ENCODE measurements around the gene OLIG1.

DNA sequence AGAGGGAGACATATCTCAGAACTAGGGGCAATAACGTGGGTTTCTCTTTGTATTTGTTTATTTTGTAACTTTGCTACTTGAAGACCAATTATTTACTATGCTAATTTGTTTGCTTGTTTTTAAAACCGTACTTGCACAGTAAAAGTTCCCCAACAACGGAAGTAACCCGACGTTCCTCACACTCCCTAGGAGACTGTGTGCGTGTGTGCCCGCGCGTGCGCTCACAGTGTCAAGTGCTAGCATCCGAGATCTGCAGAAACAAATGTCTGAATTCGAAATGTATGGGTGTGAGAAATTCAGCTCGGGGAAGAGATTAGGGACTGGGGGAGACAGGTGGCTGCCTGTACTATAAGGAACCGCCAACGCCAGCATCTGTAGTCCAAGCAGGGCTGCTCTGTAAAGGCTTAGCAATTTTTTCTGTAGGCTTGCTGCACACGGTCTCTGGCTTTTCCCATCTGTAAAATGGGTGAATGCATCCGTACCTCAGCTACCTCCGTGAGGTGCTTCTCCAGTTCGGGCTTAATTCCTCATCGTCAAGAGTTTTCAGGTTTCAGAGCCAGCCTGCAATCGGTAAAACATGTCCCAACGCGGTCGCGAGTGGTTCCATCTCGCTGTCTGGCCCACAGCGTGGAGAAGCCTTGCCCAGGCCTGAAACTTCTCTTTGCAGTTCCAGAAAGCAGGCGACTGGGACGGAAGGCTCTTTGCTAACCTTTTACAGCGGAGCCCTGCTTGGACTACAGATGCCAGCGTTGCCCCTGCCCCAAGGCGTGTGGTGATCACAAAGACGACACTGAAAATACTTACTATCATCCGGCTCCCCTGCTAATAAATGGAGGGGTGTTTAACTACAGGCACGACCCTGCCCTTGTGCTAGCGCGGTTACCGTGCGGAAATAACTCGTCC, 45.5 kb upstream of the OLIG1 start:
- TF ChIP-seq MXI1 (IDR thresholded peaks at IDR 0.05; ENCODE audit: low read depth, low read length), result no peak
- TF ChIP-seq, protein P1, sequence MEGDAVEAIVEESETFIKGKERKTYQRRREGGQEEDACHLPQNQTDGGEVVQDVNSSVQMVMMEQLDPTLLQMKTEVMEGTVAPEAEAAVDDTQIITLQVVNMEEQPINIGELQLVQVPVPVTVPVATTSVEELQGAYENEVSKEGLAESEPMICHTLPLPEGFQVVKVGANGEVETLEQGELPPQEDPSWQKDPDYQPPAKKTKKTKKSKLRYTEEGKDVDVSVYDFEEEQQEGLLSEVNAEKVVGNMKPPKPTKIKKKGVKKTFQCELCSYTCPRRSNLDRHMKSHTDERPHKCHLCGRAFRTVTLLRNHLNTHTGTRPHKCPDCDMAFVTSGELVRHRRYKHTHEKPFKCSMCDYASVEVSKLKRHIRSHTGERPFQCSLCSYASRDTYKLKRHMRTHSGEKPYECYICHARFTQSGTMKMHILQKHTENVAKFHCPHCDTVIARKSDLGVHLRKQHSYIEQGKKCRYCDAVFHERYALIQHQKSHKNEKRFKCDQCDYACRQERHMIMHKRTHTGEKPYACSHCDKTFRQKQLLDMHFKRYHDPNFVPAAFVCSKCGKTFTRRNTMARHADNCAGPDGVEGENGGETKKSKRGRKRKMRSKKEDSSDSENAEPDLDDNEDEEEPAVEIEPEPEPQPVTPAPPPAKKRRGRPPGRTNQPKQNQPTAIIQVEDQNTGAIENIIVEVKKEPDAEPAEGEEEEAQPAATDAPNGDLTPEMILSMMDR (IDR thresholded peaks at IDR 0.05), result no peak
- no peak for TF ChIP-seq EZH2phosphoT487 (IDR thresholded peaks at IDR 0.05; ENCODE audit: borderline replicate concordance, low read depth)
- no peak for TF ChIP-seq CHD2 (IDR thresholded peaks at IDR 0.05; ENCODE audit: low read length, partially characterized antibody)
- TF ChIP-seq NFIC (IDR thresholded peaks at IDR 0.05; ENCODE audit: borderline replicate concordance), result no peak
- TF ChIP-seq SMC3 (IDR thresholded peaks at IDR 0.05; ENCODE audit: low read depth, low read length), result no peak
- TF ChIP-seq, protein P2, sequence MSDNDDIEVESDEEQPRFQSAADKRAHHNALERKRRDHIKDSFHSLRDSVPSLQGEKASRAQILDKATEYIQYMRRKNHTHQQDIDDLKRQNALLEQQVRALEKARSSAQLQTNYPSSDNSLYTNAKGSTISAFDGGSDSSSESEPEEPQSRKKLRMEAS (IDR thresholded peaks at IDR 0.05; ENCODE audit: low read depth), result no peak
- TF ChIP-seq YY1 (IDR thresholded peaks at IDR 0.05; ENCODE audit: low read depth), result no peak
- no peak for TF ChIP-seq GABPA (IDR thresholded peaks at IDR 0.05; ENCODE audit: low read depth)
- TF ChIP-seq, protein P3, sequence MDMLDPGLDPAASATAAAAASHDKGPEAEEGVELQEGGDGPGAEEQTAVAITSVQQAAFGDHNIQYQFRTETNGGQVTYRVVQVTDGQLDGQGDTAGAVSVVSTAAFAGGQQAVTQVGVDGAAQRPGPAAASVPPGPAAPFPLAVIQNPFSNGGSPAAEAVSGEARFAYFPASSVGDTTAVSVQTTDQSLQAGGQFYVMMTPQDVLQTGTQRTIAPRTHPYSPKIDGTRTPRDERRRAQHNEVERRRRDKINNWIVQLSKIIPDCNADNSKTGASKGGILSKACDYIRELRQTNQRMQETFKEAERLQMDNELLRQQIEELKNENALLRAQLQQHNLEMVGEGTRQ (IDR thresholded peaks at IDR 0.05; ENCODE audit: borderline replicate concordance, low read depth, low read length), result no peak

Data from SK-N-SH (cell line).